ENCODE results near the gene DENND4A. TPM values are rescaled to one million over a fixed set of nuclear protein-coding genes. Genes with fewer than 3 reads are reported as not detected.

Gene DENND4A
- total RNA-seq (103 and 114 TPM in 2 replicates), polyA plus RNA-seq (24.4 and 31.2 TPM in 2 replicates), polyA minus RNA-seq (58.4 and 90.3 TPM in 2 replicates)
- total RNA-seq (2013): 112 TPM

GRCh38 chr15:65792138-65792987 is at the start of gene DENND4A:
TSS of gene DENND4A (minus strand) at chr15:65792293. CDS start at chr15:65756450, 35,843 bp downstream.
- Histone ChIP-seq H2AFZ (ENCODE audit: insufficient read depth, low read depth, low read length, poor library complexity, severe bottlenecking) (no peak within 1 kb of the TSS), H3K9me3 (ENCODE audit: control extremely low read depth in 1 of 3, control insufficient read depth in 2 of 3, insufficient read depth in 1 of 3, low read length in 2 of 3) (no peaks in the 10 kb centered on the region), H3K4me2 (replicated peaks; ENCODE audit: low read depth, low read length, poor library complexity, severe bottlenecking) (peak within 1 kb of the TSS; percentile 85), H3K9ac (ENCODE audit: low read length) (peak within 1 kb of the TSS; percentile 99), H3K4me3 (ENCODE audit: control extremely low read depth in 1 of 5, extremely low read depth in 1 of 5, insufficient read depth in 1 of 5, low read depth in 2 of 5, low read length in 4 of 5) (peak within 1 kb of the TSS; percentile 82 to 99 (median 95)), H3K79me2 (ENCODE audit: control insufficient read depth, insufficient read depth, low read length) (peaks cover 53% of the 10 kb centered on the region), H3K27ac (ENCODE audit: low read length in 2 of 2) (peak within 1 kb of the TSS; percentile 99 to 100), H3K4me1 (ENCODE audit: control insufficient read depth in 2 of 2, insufficient read depth in 2 of 2, low read length in 2 of 2) (peaks cover 33 to 44% of the 10 kb centered on the region in 2 donors), H3K27me3 (replicated peaks in 1 of 4; ENCODE audit: control extremely low read depth in 1 of 4, control insufficient read depth in 3 of 4, insufficient read depth in 4 of 4, low read length in 3 of 4) (no peaks in the 10 kb centered on the region), H4K20me1 (ENCODE audit: control insufficient read depth, insufficient read depth, low read length, poor library complexity, severe bottlenecking) (peaks cover 26% of the 10 kb centered on the region), H3K36me3 (replicated peaks in 1 of 2; ENCODE audit: control extremely low read depth in 1 of 2, control insufficient read depth in 1 of 2, extremely low read depth in 1 of 2, insufficient read depth in 2 of 2, low read length in 1 of 2) (no peaks in the 10 kb centered on the region)
- intact Hi-C loops (cut with micrococcal nuclease): loop anchor here (1.0 to 5.0 kb wide), 5 partner anchors 19 to 85 kb away; partner anchors contain the start of gene RAB11A
- Mint-ChIP-seq H3K27me3 (no peaks in the 10 kb centered on the region), H3K27ac (peak within 1 kb of the TSS; percentile 97), H3K4me3 (peak within 1 kb of the TSS; percentile 93), H3K9me3 (ENCODE audit: insufficient read depth) (no peaks in the 10 kb centered on the region), H3K4me1 (peaks cover 50% of the 10 kb centered on the region)
- ATAC-seq (ENCODE audit: low read depth) (peak; percentile 83), DNase-seq (peak; percentile 100)
- ChIA-PET CTCF (interaction anchor here (0.6 to 5.3 kb wide), 15 partner anchors 13 to 77 kb away, joined by 3 to 26 read pairs (median 4); partner anchors contain the start of gene RAB11A), POLR2A (interaction anchor here (0.7 to 3.3 kb wide), 14 partner anchors 12 to 87 kb away, joined by 3 to 23 read pairs (median 4); partner anchors contain the start of gene RAB11A)
- under 1% methylated on average over 54 of the region's 63 CpGs for WGBS (ENCODE audit: insufficient coverage)
- TF ChIP-seq EZH2 (IDR thresholded peaks at IDR 0.05; ENCODE audit: borderline replicate concordance, insufficient read depth, low read depth, low read length, poor library complexity, severe bottlenecking): no peak

- no peak overlapping the region for H3K9ac ChIP-seq (ENCODE audit: low read length)
- ATAC-seq (ENCODE audit: low read depth) (no peak), DNase-seq (no peak)
- no peak overlapping the region for H3K4me3 ChIP-seq (ENCODE audit: control extremely low read depth in 1 of 5, extremely low read depth in 1 of 5, insufficient read depth in 1 of 5, low read depth in 2 of 5, low read length in 4 of 5)
- H3K9me3 Mint-ChIP-seq (ENCODE audit: insufficient read depth): no peaks in the 10 kb centered on the region
- H3K9me3 ChIP-seq (ENCODE audit: control extremely low read depth in 1 of 3, control insufficient read depth in 2 of 3, insufficient read depth in 1 of 3, low read length in 2 of 3): no peaks in the 10 kb centered on the region
- peaks cover 4% of the 10 kb centered on the region for H3K27me3 Mint-ChIP-seq
- ChIA-PET CTCF (interaction anchor here (1.1 to 1.7 kb wide), 3 partner anchors 11 to 28 kb away, joined by 3 to 4 read pairs (median 3); partner anchors contain the start of gene RAB11A), POLR2A (no interaction called here)
- no peak overlapping the region for H3K4me2 ChIP-seq (replicated peaks; ENCODE audit: low read depth, low read length, poor library complexity, severe bottlenecking)
- H3K27ac ChIP-seq (ENCODE audit: low read length in 2 of 2): no peak overlapping the region
- no peak for TF ChIP-seq CTCF (IDR thresholded peaks at IDR 0.05)
- TF ChIP-seq EZH2 (IDR thresholded peaks at IDR 0.05; ENCODE audit: borderline replicate concordance, insufficient read depth, low read depth, low read length, poor library complexity, severe bottlenecking): no peak
- H3K27ac Mint-ChIP-seq: no peak overlapping the region
- no peaks in the 10 kb centered on the region for H3K79me2 ChIP-seq (ENCODE audit: control insufficient read depth, insufficient read depth, low read length)
- H3K4me1 ChIP-seq (ENCODE audit: control insufficient read depth in 2 of 2, insufficient read depth in 2 of 2, low read length in 2 of 2): no peaks in the 10 kb centered on the region
- no peak overlapping the region for H3K4me3 Mint-ChIP-seq
- WGBS (ENCODE audit: insufficient coverage): 84% methylated on average over 7 of the region's 11 CpGs
- no peaks in the 10 kb centered on the region for H3K27me3 ChIP-seq (replicated peaks in 1 of 4; ENCODE audit: control extremely low read depth in 1 of 4, control insufficient read depth in 3 of 4, insufficient read depth in 4 of 4, low read length in 3 of 4)
- H2AFZ ChIP-seq (ENCODE audit: insufficient read depth, low read depth, low read length, poor library complexity, severe bottlenecking): no peak overlapping the region
- no peaks in the 10 kb centered on the region for H3K36me3 ChIP-seq (replicated peaks in 1 of 2; ENCODE audit: control extremely low read depth in 1 of 2, control insufficient read depth in 1 of 2, extremely low read depth in 1 of 2, insufficient read depth in 2 of 2, low read length in 1 of 2)
- H4K20me1 ChIP-seq (ENCODE audit: control insufficient read depth, insufficient read depth, low read length, poor library complexity, severe bottlenecking): no peaks in the 10 kb centered on the region
- H3K4me1 Mint-ChIP-seq: peaks cover 8% of the 10 kb centered on the region
- intact Hi-C loops (cut with micrococcal nuclease): no loop called here
Observed at GRCh38 chr15:65841121-65841930, 49.2 kb upstream of the DENND4A start.
